Mesenchymal stem cell (in vitro differentiated cells and primary cell): ENCODE measurements around the gene SEH1L.

Source experiments
- DNase-seq: peaks from one replicate; pipeline ENCODE4 v3.0.0-alpha.2; 2013
- H2AFZ ChIP-seq: one replicate; pipeline ENCODE4 v1.6.1; 2013; ENCODE audit warnings: low read depth, mild to moderate bottlenecking, control low read depth, inconsistent platforms, low read length, moderate library complexity
- H2AK5ac ChIP-seq: 2 replicates; pipeline ENCODE4 v1.6.1; 2013; ENCODE audit warnings: low read length, moderate library complexity, mild to moderate bottlenecking, inconsistent platforms; ENCODE audit not compliant: severe bottlenecking
- H2BK120ac ChIP-seq: one replicate; pipeline ENCODE4 v1.6.1; 2013; ENCODE audit warnings: low read depth, mild to moderate bottlenecking, inconsistent platforms, low read length, moderate library complexity
- H2BK12ac ChIP-seq, 2 experiments: one replicate each; pipeline ENCODE4 v1.6.1; 2013; ENCODE audit warnings: inconsistent platforms in 2 of 2, low read length in 2 of 2, mild to moderate bottlenecking in 2 of 2, moderate library complexity in 2 of 2, control low read depth in 1 of 2
- H2BK15ac ChIP-seq: one replicate; pipeline ENCODE4 v1.6.1; 2013; ENCODE audit warnings: mild to moderate bottlenecking, low read depth, inconsistent platforms; ENCODE audit not compliant: poor library complexity, severe bottlenecking
- H2BK5ac ChIP-seq: 2 replicates; pipeline ENCODE4 v1.6.1; 2013; ENCODE audit warnings: low read depth, mild to moderate bottlenecking, low read length, control low read depth, inconsistent platforms; ENCODE audit not compliant: poor library complexity, severe bottlenecking
- H3K14ac ChIP-seq, 2 experiments: one replicate each; pipeline ENCODE4 v1.6.1; 2013; ENCODE audit warnings: inconsistent platforms in 2 of 2, low read length in 2 of 2, control low read depth in 1 of 2, mild to moderate bottlenecking in 1 of 2, moderate library complexity in 1 of 2
- H3K18ac ChIP-seq, 2 experiments: one replicate each; pipeline ENCODE4 v1.6.1; 2013; ENCODE audit warnings: inconsistent platforms in 2 of 2, low read length in 2 of 2, control low read depth in 1 of 2, low read depth in 1 of 2, mild to moderate bottlenecking in 1 of 2
- H3K23ac ChIP-seq, 2 experiments: one replicate each; pipeline ENCODE4 v1.6.1; 2013; ENCODE audit warnings: inconsistent platforms in 2 of 2, low read length in 2 of 2, mild to moderate bottlenecking in 2 of 2, moderate library complexity in 2 of 2, control low read depth in 1 of 2
- H3K27ac ChIP-seq: 2 replicates; pipeline ENCODE4 v1.5.1; 2013; ENCODE audit warnings: mild to moderate bottlenecking, moderate library complexity, low read length, control low read depth, inconsistent platforms; ENCODE audit not compliant: poor library complexity, severe bottlenecking
- H3K27me3 ChIP-seq, 2 experiments: 2 replicates each; pipeline versions ENCODE4 v1.6.1 to v1.7.0; 2013; ENCODE audit warnings: low read length in 2 of 2, mild to moderate bottlenecking in 2 of 2, moderate library complexity in 2 of 2, control low read depth in 1 of 2, inconsistent platforms in 1 of 2; ENCODE audit not compliant: control insufficient read depth in 1 of 2, insufficient read depth in 1 of 2
- H3K36me3 ChIP-seq, 2 experiments: 2 replicates each; pipeline versions ENCODE4 v1.6.1 to v1.7.0; 2013; ENCODE audit warnings: low read length in 2 of 2, control low read depth in 1 of 2, inconsistent platforms in 1 of 2, low read depth in 1 of 2, mild to moderate bottlenecking in 1 of 2; ENCODE audit not compliant: insufficient read depth in 2 of 2, control insufficient read depth in 1 of 2
- H3K4ac ChIP-seq, 2 experiments: one replicate each; pipeline ENCODE4 v1.6.1; 2013; ENCODE audit warnings: inconsistent platforms in 2 of 2, low read length in 2 of 2, mild to moderate bottlenecking in 2 of 2, moderate library complexity in 2 of 2, control low read depth in 1 of 2, low read depth in 1 of 2
- H3K4me1 ChIP-seq: 2 replicates; pipeline ENCODE4 v1.6.1; 2013; ENCODE audit warnings: low read depth, low read length, control low read depth; ENCODE audit not compliant: control insufficient read depth, insufficient read depth
- H3K4me2 ChIP-seq: 2 replicates; pipeline ENCODE4 v1.6.1; 2013; ENCODE audit warnings: low read length, mild to moderate bottlenecking, inconsistent platforms; ENCODE audit not compliant: poor library complexity, severe bottlenecking
- H3K4me3 ChIP-seq, 2 experiments: 2 replicates each; pipeline versions ENCODE4 v1.5.1 to v1.7.0; 2013; ENCODE audit warnings: low read length in 2 of 2, mild to moderate bottlenecking in 2 of 2, control low read depth in 1 of 2, low read depth in 1 of 2; ENCODE audit not compliant: insufficient read depth in 1 of 2
- H3K79me1 ChIP-seq: replicated peaks from 2 replicates; pipeline ENCODE4 v1.6.1; 2013; ENCODE audit warnings: mild to moderate bottlenecking, control low read depth, low read length, inconsistent platforms; ENCODE audit not compliant: poor library complexity, severe bottlenecking
- H3K9ac ChIP-seq: 2 replicates; pipeline ENCODE4 v1.7.0; 2013; ENCODE audit warnings: mild to moderate bottlenecking, low read length, moderate library complexity
- H3K9me3 ChIP-seq: 2 replicates; pipeline ENCODE4 v1.7.0; 2013; ENCODE audit warnings: mild to moderate bottlenecking, low read length; ENCODE audit not compliant: control insufficient read depth
- H4K8ac ChIP-seq: one replicate; pipeline ENCODE4 v1.6.1; 2013; ENCODE audit warnings: inconsistent platforms, mild to moderate bottlenecking, low read length, moderate library complexity
- H4K91ac ChIP-seq: one replicate; pipeline ENCODE4 v1.6.1; 2013; ENCODE audit warnings: mild to moderate bottlenecking, low read length, inconsistent platforms
- WGBS: methylation state at CpG from one replicate; pipeline ENCODE4 v1.1.7; 2013; ENCODE audit warnings: mixed read lengths; 5-methylcytosine and 5-hydroxymethylcytosine counted together

SEH1L gene

DNA sequence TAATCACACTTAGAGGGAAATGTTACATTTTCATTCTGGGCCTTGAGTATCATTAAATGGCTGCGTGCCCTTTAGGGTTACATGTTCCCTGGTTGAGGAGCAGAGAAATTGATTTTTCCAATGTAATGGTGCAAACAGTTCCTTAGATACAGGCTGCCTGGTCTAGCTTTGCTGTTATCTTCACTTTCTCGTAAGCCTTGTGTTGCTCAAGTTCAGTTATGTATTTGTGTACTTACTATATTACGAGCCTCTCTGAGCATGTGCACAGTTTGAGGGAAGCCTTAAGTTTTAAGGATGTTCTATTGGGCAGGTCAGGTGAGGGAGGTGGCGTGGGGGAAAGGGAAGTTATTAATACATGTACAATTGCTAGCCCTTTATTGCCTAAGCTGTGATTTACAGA is 67.0 kb downstream of the SEH1L start:
- H2AK5ac ChIP-seq: no peak overlapping the region
- H3K4me1 ChIP-seq: no peaks in the 10 kb centered on the region
- H3K79me1 ChIP-seq: peaks cover 18% of the 10 kb centered on the region
- H4K91ac ChIP-seq: no peak overlapping the region
- H3K4me3 ChIP-seq: no peak overlapping the region
- no peak overlapping the region for H2BK12ac ChIP-seq
- no peak overlapping the region for H2BK5ac ChIP-seq
- DNase-seq: no peak
- no peak overlapping the region for H2BK120ac ChIP-seq
- no peak overlapping the region for H4K8ac ChIP-seq
- no peaks in the 10 kb centered on the region for H3K27me3 ChIP-seq
- no peaks in the 10 kb centered on the region for H3K9me3 ChIP-seq
- no peak overlapping the region for H3K4me2 ChIP-seq
- no peak overlapping the region for H3K14ac ChIP-seq
- no peak overlapping the region for H3K27ac ChIP-seq
- WGBS: 74% methylated on average over 4 of the region's 4 CpGs
- no peak overlapping the region for H3K9ac ChIP-seq
- no peak overlapping the region for H3K4ac ChIP-seq
- no peak overlapping the region for H2AFZ ChIP-seq
- no peak overlapping the region for H3K23ac ChIP-seq
- H3K18ac ChIP-seq: no peak overlapping the region
- H2BK15ac ChIP-seq: no peak overlapping the region
- peaks cover 12 to 88% of the 10 kb centered on the region in 2 experiments for H3K36me3 ChIP-seq

DNA sequence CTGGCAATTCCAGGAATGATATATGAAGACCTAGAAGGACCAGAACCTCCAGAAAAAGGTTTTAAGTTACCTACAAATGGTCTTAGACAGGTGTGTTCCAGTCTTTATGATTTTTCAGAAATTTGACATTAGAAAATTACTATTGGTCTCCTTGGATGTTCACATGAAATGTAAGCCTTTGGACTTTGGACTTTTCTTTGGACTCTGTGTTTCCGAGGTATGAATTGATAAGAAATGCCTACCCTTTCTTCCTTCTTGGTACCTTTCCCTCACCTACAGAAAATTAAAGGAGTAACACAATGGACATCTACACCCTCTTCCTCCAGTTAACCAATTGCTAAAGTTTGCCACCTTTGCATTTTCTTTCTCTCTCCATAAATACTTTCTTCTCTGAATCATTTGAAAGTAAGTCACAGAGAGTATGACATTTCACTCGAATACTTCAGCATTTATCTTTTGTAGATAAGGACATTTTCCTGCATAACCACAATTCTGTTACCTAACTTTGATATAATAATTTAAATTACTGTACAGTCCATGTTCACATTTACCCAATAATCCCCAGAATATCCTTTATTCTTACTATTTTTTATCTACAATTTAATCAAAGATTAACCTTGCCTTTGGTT is 69.5 kb downstream of the SEH1L start:
- WGBS: 100% methylated on average over 1 of the region's 2 CpGs

DNA sequence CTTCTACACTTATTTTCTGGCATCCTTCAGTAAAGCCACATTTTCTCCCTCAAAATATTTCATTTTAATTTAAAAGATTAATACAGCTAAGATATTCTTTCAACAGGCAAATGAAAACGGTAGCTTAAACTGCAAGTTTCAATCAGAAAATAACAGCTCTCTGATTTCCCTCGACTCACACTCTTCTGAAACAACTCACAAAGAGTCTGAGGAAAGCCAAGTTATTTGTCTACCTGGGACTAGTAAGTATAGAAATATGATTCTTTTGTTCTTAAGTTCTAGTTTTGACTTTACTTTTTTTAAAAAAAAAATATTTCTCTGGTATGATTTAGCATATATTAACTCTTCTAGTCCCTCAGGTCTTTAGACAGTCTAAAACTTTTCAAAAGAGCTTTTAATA is 70.6 kb downstream of the SEH1L start:
- no peak overlapping the region for H3K23ac ChIP-seq
- H3K9ac ChIP-seq: no peak overlapping the region
- H3K27ac ChIP-seq: no peak overlapping the region
- 100% methylated on average over 1 of the region's 2 CpGs for WGBS
- no peak overlapping the region for H3K14ac ChIP-seq
- H3K4me2 ChIP-seq: no peak overlapping the region
- no peak overlapping the region for H2BK15ac ChIP-seq
- no peak overlapping the region for H2AK5ac ChIP-seq
- no peaks in the 10 kb centered on the region for H3K27me3 ChIP-seq
- no peaks in the 10 kb centered on the region for H3K9me3 ChIP-seq
- no peak overlapping the region for H4K8ac ChIP-seq
- H3K4me1 ChIP-seq: no peaks in the 10 kb centered on the region
- H3K18ac ChIP-seq: no peak overlapping the region
- no peak overlapping the region for H2BK5ac ChIP-seq
- H2BK12ac ChIP-seq: no peak overlapping the region
- H2BK120ac ChIP-seq: no peak overlapping the region
- peaks cover 11 to 82% of the 10 kb centered on the region in 2 experiments for H3K36me3 ChIP-seq
- H3K4ac ChIP-seq: no peak overlapping the region
- no peak overlapping the region for H4K91ac ChIP-seq
- no peak overlapping the region for H3K4me3 ChIP-seq
- peaks cover 11% of the 10 kb centered on the region for H3K79me1 ChIP-seq
- no peak overlapping the region for H2AFZ ChIP-seq
- no peak for DNase-seq

More for the DNA sequence above, 69.5 kb downstream of the SEH1L start:
- Histone ChIP-seq H3K4me1 (no peaks in the 10 kb centered on the region), H2BK12ac (no peak overlapping the region), H3K4me2 (no peak overlapping the region), H3K14ac (no peak overlapping the region), H2AK5ac (no peak overlapping the region), H2BK15ac (no peak overlapping the region), H2BK120ac (no peak overlapping the region), H2BK5ac (no peak overlapping the region), H3K27ac (no peak overlapping the region), H4K8ac (no peak overlapping the region), H3K4ac (no peak overlapping the region), H3K4me3 (no peak overlapping the region), H3K27me3 (no peaks in the 10 kb centered on the region), H3K18ac (no peak overlapping the region), H3K79me1 (peaks cover 15% of the 10 kb centered on the region), H4K91ac (no peak overlapping the region), H3K23ac (no peak overlapping the region), H2AFZ (no peak overlapping the region), H3K9ac (no peak overlapping the region), H3K9me3 (no peaks in the 10 kb centered on the region), H3K36me3 (peaks cover 9 to 89% of the 10 kb centered on the region in 2 experiments)
- DNase-seq: no peak

DNA sequence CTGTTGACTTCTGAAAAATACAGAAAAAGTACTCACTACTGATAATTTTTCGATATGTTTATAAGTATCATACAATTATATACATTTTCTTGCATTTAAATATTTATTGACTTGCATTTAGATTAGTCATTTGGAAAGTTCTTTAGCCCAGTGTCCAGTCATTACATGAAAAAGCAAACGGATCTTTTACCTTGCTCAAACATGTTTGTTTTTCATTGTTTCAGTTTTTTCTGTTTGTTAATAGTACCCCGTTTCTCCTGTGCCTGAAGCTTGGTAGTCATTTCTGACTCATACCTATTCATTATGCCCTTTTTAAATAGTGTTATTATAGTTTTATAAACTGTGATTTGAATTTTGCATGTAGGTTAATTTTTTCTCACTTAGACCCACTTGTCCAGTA is 71.5 kb downstream of the SEH1L start:
- H2AK5ac ChIP-seq: no peak overlapping the region
- no CpG with 5 or more reads among the region's 3 CpGs for WGBS
- no peak for DNase-seq

More for the DNA sequence above, 71.5 kb downstream of the SEH1L start:
- no peak overlapping the region for H3K18ac ChIP-seq
- H2AFZ ChIP-seq: no peak overlapping the region
- no peak overlapping the region for H4K8ac ChIP-seq
- no peaks in the 10 kb centered on the region for H3K9me3 ChIP-seq
- H2BK15ac ChIP-seq: no peak overlapping the region
- H2BK120ac ChIP-seq: no peak overlapping the region
- no peak overlapping the region for H3K4me3 ChIP-seq
- H4K91ac ChIP-seq: no peak overlapping the region
- H3K9ac ChIP-seq: no peak overlapping the region
- no peak overlapping the region for H3K14ac ChIP-seq
- no peak overlapping the region for H2BK12ac ChIP-seq
- no peak overlapping the region for H2BK5ac ChIP-seq
- peaks cover 10% of the 10 kb centered on the region for H3K79me1 ChIP-seq
- H3K27me3 ChIP-seq: no peaks in the 10 kb centered on the region
- H3K36me3 ChIP-seq: peaks cover 11 to 80% of the 10 kb centered on the region in 2 experiments
- H3K4me2 ChIP-seq: no peak overlapping the region
- H3K4me1 ChIP-seq: no peaks in the 10 kb centered on the region
- H3K23ac ChIP-seq: no peak overlapping the region
- H3K27ac ChIP-seq: no peak overlapping the region
- H3K4ac ChIP-seq: no peak overlapping the region
